ENCODE measurements around the gene TANC1.
A peak's percentile ranks its signal among the peaks of the same experiment; 100 is the strongest.

TANC1 gene

GRCh38 chr2:159204381-159205144, 236.1 kb downstream of the TANC1 start:
- DNase-seq (no peak), ATAC-seq (replicated peaks) (no peak)
- H3K4me3 Mint-ChIP-seq = no peak overlapping the region
- H3K36me3 Mint-ChIP-seq = no peaks in the 10 kb centered on the region
- H3K9me3 Mint-ChIP-seq = no peaks in the 10 kb centered on the region
- no peak overlapping the region for H3K27ac Mint-ChIP-seq
- H3K27me3 Mint-ChIP-seq = peaks cover 0 to 4% of the 10 kb centered on the region in 2 donors
- H3K4me1 Mint-ChIP-seq = peaks cover 6 to 12% of the 10 kb centered on the region in 2 donors

- Mint-ChIP-seq H3K36me3 (no peaks in the 10 kb centered on the region), H3K27ac (no peak overlapping the region), H3K4me3 (no peak overlapping the region), H3K9me3 (no peaks in the 10 kb centered on the region), H3K4me1 (peaks cover 6 to 12% of the 10 kb centered on the region in 2 donors), H3K27me3 (peaks cover 0 to 4% of the 10 kb centered on the region in 2 donors)
- ATAC-seq (replicated peaks) (no peak), DNase-seq (no peak)
Measured at GRCh38 chr2:159206736-159207380, 238.4 kb downstream of the TANC1 start.

GRCh38 chr2:159208438-159208837, 240.0 kb downstream of the TANC1 start:
- H3K27ac Mint-ChIP-seq = no peak overlapping the region
- no peaks in the 10 kb centered on the region for H3K9me3 Mint-ChIP-seq
- H3K4me1 Mint-ChIP-seq = peaks cover 6 to 12% of the 10 kb centered on the region in 2 donors
- ATAC-seq (replicated peaks) = no peak
- H3K4me3 Mint-ChIP-seq = no peak overlapping the region
- no peak for DNase-seq
- peaks cover 0 to 4% of the 10 kb centered on the region in 2 donors for H3K27me3 Mint-ChIP-seq
- no peaks in the 10 kb centered on the region for H3K36me3 Mint-ChIP-seq

GRCh38 chr2:159209341-159210306, 241.2 kb downstream of the TANC1 start:
- Mint-ChIP-seq H3K4me3 (no peak overlapping the region), H3K36me3 (no peaks in the 10 kb centered on the region), H3K9me3 (no peaks in the 10 kb centered on the region)

GRCh38 chr2:159211447-159212396, 243.3 kb downstream of the TANC1 start:
- H3K4me3 Mint-ChIP-seq = no peak overlapping the region

More at GRCh38 chr2:159209341-159210306, 241.2 kb downstream of the TANC1 start:
- Mint-ChIP-seq H3K4me1 (peaks cover 6 to 12% of the 10 kb centered on the region in 2 donors), H3K27ac (no peak overlapping the region), H3K27me3 (peaks cover 0 to 4% of the 10 kb centered on the region in 2 donors)
- peak; percentile 78 to 82 for ATAC-seq (replicated peaks)
- DNase-seq = no peak

GRCh38 chr2:159213296-159213695, 244.9 kb downstream of the TANC1 start:
- Mint-ChIP-seq H3K27me3 (no peaks in the 10 kb centered on the region), H3K4me1 (peaks cover 6 to 12% of the 10 kb centered on the region in 2 donors), H3K36me3 (no peaks in the 10 kb centered on the region), H3K4me3 (no peak overlapping the region), H3K27ac (no peak overlapping the region), H3K9me3 (no peaks in the 10 kb centered on the region)
- DNase-seq = no peak
- ATAC-seq (replicated peaks) = no peak

More at GRCh38 chr2:159211447-159212396, 243.3 kb downstream of the TANC1 start:
- H3K9me3 Mint-ChIP-seq = no peaks in the 10 kb centered on the region
- ATAC-seq (replicated peaks) (no peak), DNase-seq (no peak)
- H3K27me3 Mint-ChIP-seq = no peaks in the 10 kb centered on the region
- H3K27ac Mint-ChIP-seq = no peak overlapping the region
- peaks cover 6 to 12% of the 10 kb centered on the region in 2 donors for H3K4me1 Mint-ChIP-seq
- no peaks in the 10 kb centered on the region for H3K36me3 Mint-ChIP-seq

- Mint-ChIP-seq H3K4me1 (peaks cover 6 to 10% of the 10 kb centered on the region in 2 donors), H3K36me3 (no peaks in the 10 kb centered on the region), H3K9me3 (no peaks in the 10 kb centered on the region), H3K4me3 (no peak overlapping the region), H3K27me3 (no peaks in the 10 kb centered on the region), H3K27ac (no peak overlapping the region)
- DNase-seq (no peak), ATAC-seq (replicated peaks) (no peak)
Measured at GRCh38 chr2:159214325-159214865, 246.0 kb downstream of the TANC1 start.

GRCh38 chr2:159215116-159215515, 246.7 kb downstream of the TANC1 start:
- no peaks in the 10 kb centered on the region for H3K27me3 Mint-ChIP-seq
- no peaks in the 10 kb centered on the region for H3K9me3 Mint-ChIP-seq
- H3K4me1 Mint-ChIP-seq = peaks cover under 1 to 2% of the 10 kb centered on the region in 2 donors
- H3K27ac Mint-ChIP-seq = no peak overlapping the region
- ATAC-seq (replicated peaks) (no peak), DNase-seq (no peak)
- H3K4me3 Mint-ChIP-seq = no peak overlapping the region
- H3K36me3 Mint-ChIP-seq = no peaks in the 10 kb centered on the region

- DNase-seq = no peak
- Mint-ChIP-seq H3K27ac (no peak overlapping the region), H3K27me3 (no peaks in the 10 kb centered on the region), H3K4me1 (no peaks in the 10 kb centered on the region), H3K36me3 (no peaks in the 10 kb centered on the region), H3K4me3 (no peak overlapping the region), H3K9me3 (no peaks in the 10 kb centered on the region)
- ATAC-seq (replicated peaks) = no peak
Measured at GRCh38 chr2:159217676-159218075, 249.2 kb downstream of the TANC1 start.

- DNase-seq (no peak), ATAC-seq (replicated peaks) (no peak)
- H3K36me3 Mint-ChIP-seq = no peaks in the 10 kb centered on the region
- H3K27ac Mint-ChIP-seq = no peak overlapping the region
- no peak overlapping the region for H3K4me3 Mint-ChIP-seq
- no peaks in the 10 kb centered on the region for H3K4me1 Mint-ChIP-seq
- no peaks in the 10 kb centered on the region for H3K27me3 Mint-ChIP-seq
- H3K9me3 Mint-ChIP-seq = no peaks in the 10 kb centered on the region
Measured at GRCh38 chr2:159218389-159218788, 249.9 kb downstream of the TANC1 start.

GRCh38 chr2:159219394-159219998, 251.1 kb downstream of the TANC1 start:
- ATAC-seq (replicated peaks) (no peak), DNase-seq (no peak)
- peak overlapping the region; percentile 16 for H3K27ac Mint-ChIP-seq
- H3K36me3 Mint-ChIP-seq = no peaks in the 10 kb centered on the region
- H3K4me3 Mint-ChIP-seq = no peak overlapping the region
- no peaks in the 10 kb centered on the region for H3K27me3 Mint-ChIP-seq
- H3K4me1 Mint-ChIP-seq = no peaks in the 10 kb centered on the region
- H3K9me3 Mint-ChIP-seq = no peaks in the 10 kb centered on the region

- no peaks in the 10 kb centered on the region for H3K9me3 Mint-ChIP-seq
- H3K4me1 Mint-ChIP-seq = peaks cover 0 to 2% of the 10 kb centered on the region in 2 donors
- no peaks in the 10 kb centered on the region for H3K27me3 Mint-ChIP-seq
- ATAC-seq (replicated peaks) = no peak
- H3K4me3 Mint-ChIP-seq = no peak overlapping the region
- H3K27ac Mint-ChIP-seq = peak overlapping the region; percentile 47
- no peak for DNase-seq
- H3K36me3 Mint-ChIP-seq = no peaks in the 10 kb centered on the region
Measured at GRCh38 chr2:159224061-159224813, 255.8 kb downstream of the TANC1 start.

Measured in stimulated activated naive B cell treated with anti-CD40 and anti-IgM and Interleukin-4, amounts not matched to agents 10 μg/mL and 1 μg/mL and 100 μg/mL, for 72 hours (primary cell).